ENCODE measurements around the gene DSC1. TPM values are rescaled to one million over a fixed set of nuclear protein-coding genes. Genes with fewer than 3 reads are reported as not detected.

DSC1 gene
- total and polyA plus RNA-seq, 2 experiments from 2014 or later = 0.30 TPM; not detected in 1

- 90% methylated on average over 3 of the region's 3 CpGs for WGBS (ENCODE audit: low lambda C conversion rate, missing lambda C conversion rate)
- peaks cover 3% of the 10 kb centered on the region for H3K4me1 ChIP-seq (ENCODE audit: insufficient read depth)
- no peak for TF ChIP-seq EZH2phosphoT487 (IDR thresholded peaks at IDR 0.05; ENCODE audit: low read depth, severe bottlenecking, unreplicated experiment)
- no peak for TF ChIP-seq EZH2 (IDR thresholded peaks at IDR 0.05; ENCODE audit: borderline replicate concordance)
- no peak for TF ChIP-seq CTCF (IDR thresholded peaks at IDR 0.05; ENCODE audit: poor library complexity)
- no peak overlapping the region for H3K27ac ChIP-seq
- no peaks in the 10 kb centered on the region for H3K9me3 ChIP-seq (ENCODE audit: low read depth)
- H3K79me2 ChIP-seq = peaks cover 10% of the 10 kb centered on the region
- H3K36me3 ChIP-seq (replicated peaks; ENCODE audit: insufficient read depth, low read depth) = no peaks in the 10 kb centered on the region
- no peak for DNase-seq (ENCODE audit: low spot score)
- H2AFZ ChIP-seq = no peak overlapping the region
- no peaks in the 10 kb centered on the region for H3K9me2 ChIP-seq (replicated peaks; ENCODE audit: insufficient read depth)
- no peak overlapping the region for H3K4me3 ChIP-seq
- H4K20me1 ChIP-seq (ENCODE audit: insufficient read depth, poor library complexity, severe bottlenecking) = no peaks in the 10 kb centered on the region
- H3K27me3 ChIP-seq = no peaks in the 10 kb centered on the region
- H3K4me2 ChIP-seq = no peak overlapping the region
Observed at GRCh38 chr18:31104444-31104843, 58.2 kb downstream of the DSC1 start.

- no peak for DNase-seq (ENCODE audit: low spot score)
- Histone ChIP-seq H2AFZ (no peak overlapping the region), H3K27me3 (no peaks in the 10 kb centered on the region), H3K4me1 (ENCODE audit: insufficient read depth) (peaks cover 3% of the 10 kb centered on the region), H3K4me2 (no peak overlapping the region), H3K79me2 (peaks cover 20% of the 10 kb centered on the region), H3K27ac (peak overlapping the region; percentile 99), H3K9me2 (replicated peaks; ENCODE audit: insufficient read depth) (no peaks in the 10 kb centered on the region), H3K36me3 (replicated peaks; ENCODE audit: insufficient read depth, low read depth) (no peaks in the 10 kb centered on the region), H3K4me3 (no peak overlapping the region), H4K20me1 (ENCODE audit: insufficient read depth, poor library complexity, severe bottlenecking) (no peaks in the 10 kb centered on the region), H3K9me3 (ENCODE audit: low read depth) (no peaks in the 10 kb centered on the region)
- TF ChIP-seq CTCF (IDR thresholded peaks at IDR 0.05; ENCODE audit: poor library complexity) (no peak), EZH2phosphoT487 (IDR thresholded peaks at IDR 0.05; ENCODE audit: low read depth, severe bottlenecking, unreplicated experiment) (no peak), EZH2 (IDR thresholded peaks at IDR 0.05; ENCODE audit: borderline replicate concordance) (no peak)
- 78% methylated on average over 3 of the region's 3 CpGs for WGBS (ENCODE audit: low lambda C conversion rate, missing lambda C conversion rate)
Observed at GRCh38 chr18:31103423-31103822, 59.2 kb downstream of the DSC1 start.

GRCh38 chr18:31102941-31103340 is 59.7 kb downstream of the DSC1 start:
- Histone ChIP-seq H3K79me2 (peaks cover 25% of the 10 kb centered on the region), H3K4me1 (ENCODE audit: insufficient read depth) (peaks cover 3% of the 10 kb centered on the region), H4K20me1 (ENCODE audit: insufficient read depth, poor library complexity, severe bottlenecking) (no peaks in the 10 kb centered on the region), H3K27ac (peak overlapping the region; percentile 99), H3K36me3 (replicated peaks; ENCODE audit: insufficient read depth, low read depth) (no peaks in the 10 kb centered on the region), H3K9me2 (replicated peaks; ENCODE audit: insufficient read depth) (no peaks in the 10 kb centered on the region), H3K4me3 (no peak overlapping the region), H3K4me2 (peak overlapping the region; percentile 80), H3K27me3 (no peaks in the 10 kb centered on the region), H2AFZ (peak overlapping the region; percentile 54), H3K9me3 (ENCODE audit: low read depth) (no peaks in the 10 kb centered on the region)
- TF ChIP-seq EZH2 (IDR thresholded peaks at IDR 0.05; ENCODE audit: borderline replicate concordance) (peak; percentile 14), CTCF (IDR thresholded peaks at IDR 0.05; ENCODE audit: poor library complexity) (no peak)
- peak; percentile 15 for DNase-seq (ENCODE audit: low spot score)
- WGBS (ENCODE audit: low lambda C conversion rate, missing lambda C conversion rate) = 68% methylated on average over 2 of the region's 2 CpGs

Data from hepatocyte (in vitro differentiated cells).